PFSK-1 (cell line): ENCODE data around the gene RPS6KA3.

ENCODE experiments used
- POLR2AphosphoS5 ChIP-seq: IDR thresholded peaks from 2 replicates; pipeline ENCODE4 v1.6.1; 2012; ENCODE audit warnings: low read depth, mild to moderate bottlenecking, control low read depth, low read length, moderate library complexity
- SIN3A ChIP-seq: IDR thresholded peaks from 2 replicates; pipeline ENCODE4 v1.6.1; 2012; ENCODE audit warnings: mild to moderate bottlenecking, low read length, moderate library complexity, borderline replicate concordance; ENCODE audit not compliant: insufficient read depth

- TF ChIP-seq POLR2AphosphoS5, result no peak
- TF ChIP-seq SIN3A, result no peak
Observed at GRCh38 chrX:20173856-20174255, 92.9 kb downstream of the RPS6KA3 start.
